Mammary epithelial cell (primary cell): ENCODE results near the gene MAP3K2.

Experiments used
- CTCF ChIP-seq, 2 donors: IDR thresholded peaks in 1 of 2; conservative IDR thresholded peaks in 1 of 2; 2 replicates each; pipeline ENCODE4 v1.5.1; 2011 to 2012; ENCODE audit warnings: inconsistent platforms in 2 of 2, low read length in 2 of 2, mild to moderate bottlenecking in 2 of 2, control low read depth in 1 of 2, low read depth in 1 of 2; ENCODE audit not compliant: insufficient read depth in 1 of 2; ENCODE audit errors: extremely low read depth in 1 of 2
- EZH2 ChIP-seq: IDR thresholded peaks from 2 replicates; pipeline ENCODE4 v1.6.1; 2012; ENCODE audit warnings: low read length, inconsistent platforms, borderline replicate concordance

GRCh38 chr2:127320067-127320466 is 67.7 kb downstream of the MAP3K2 start:
- TF ChIP-seq CTCF (conservative IDR thresholded peaks at IDR 0.05 in 1 of 2, IDR thresholded peaks at IDR 0.05 in 1 of 2; ENCODE audit: extremely low read depth in 1 of 2, insufficient read depth in 1 of 2, low read depth in 1 of 2, low read length in 2 of 2), result no peak
- TF ChIP-seq EZH2, result no peak
